ENCODE results near the gene DYNLT2B.
A peak's percentile ranks its signal among the peaks of the same experiment; 100 is the strongest.
"Not testable (repeated sequence)": the region's sequence is repeated elsewhere in the genome, so short reads cannot be mapped to it uniquely, and the experiment has no call there.

DYNLT2B gene

DNA sequence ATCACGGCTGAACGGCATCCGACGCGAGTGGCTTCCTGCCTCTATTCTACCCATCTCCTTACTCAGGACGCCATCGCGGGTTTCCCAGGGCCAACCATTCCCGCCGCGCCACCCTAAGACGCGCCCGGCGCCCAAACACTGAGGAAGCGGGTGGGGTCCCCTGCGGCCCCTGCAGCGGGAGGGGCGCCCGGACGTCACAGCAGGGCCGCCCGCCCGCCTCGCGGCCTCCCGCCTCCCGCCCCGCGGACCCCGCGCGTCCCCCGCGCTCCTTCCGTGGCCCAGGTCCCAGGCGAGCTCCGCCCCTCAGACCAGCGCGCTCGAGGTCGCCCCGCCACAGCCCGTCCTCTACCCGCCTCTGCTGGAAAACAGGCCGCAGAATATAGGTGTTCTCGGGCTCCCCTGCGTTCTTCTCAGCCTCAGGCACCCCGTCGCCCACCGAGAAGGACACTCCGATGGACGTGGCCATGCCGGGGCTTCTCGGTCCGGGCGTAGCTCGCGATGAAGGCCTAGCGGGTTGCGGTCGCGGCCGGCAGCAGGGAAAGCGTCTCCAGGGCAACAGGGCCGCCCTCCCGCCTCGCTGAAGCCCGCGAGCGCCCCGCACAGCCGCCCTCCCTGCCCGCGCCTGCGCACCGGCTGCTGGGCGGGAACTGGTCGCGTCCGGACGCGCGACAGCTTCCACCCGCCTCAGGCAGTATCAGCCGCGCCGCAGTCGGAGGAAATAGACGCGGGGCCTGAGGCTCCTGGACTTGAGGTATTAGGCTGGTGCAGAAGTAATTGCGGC, at the start of gene DYNLT2B:
Gene DYNLT2B (minus strand): TSS at position 554 of the 781 bp plus-strand sequence. CDS start 88 bp downstream, at position 466.
- peak; percentile 78 for DNase-seq

GRCh38 chr3:196365736-196366135, 47.7 kb upstream of the DYNLT2B start:
- DNase-seq, result no peak

GRCh38 chr3:196360586-196360985, 42.5 kb upstream of the DYNLT2B start:
- no peak for DNase-seq

DNA sequence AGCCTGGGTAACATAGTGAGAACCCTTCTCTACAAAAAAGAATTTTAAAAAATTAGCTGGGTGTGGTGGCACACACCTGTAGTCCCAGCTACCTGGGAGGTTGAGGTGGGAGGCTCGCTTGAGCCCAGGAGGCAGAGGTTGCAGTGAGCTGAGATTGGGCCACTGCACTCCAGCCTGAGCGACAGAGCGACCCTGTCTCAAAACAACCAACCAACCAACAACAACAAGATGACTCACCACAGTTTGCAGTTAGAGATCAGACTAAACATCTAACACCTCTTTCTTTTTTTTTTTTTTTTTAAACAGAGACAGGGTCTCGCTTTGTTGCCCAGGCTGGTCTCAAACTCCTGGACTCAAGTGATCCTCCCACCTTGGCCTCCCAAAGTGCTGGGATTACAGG, 40.5 kb upstream of the DYNLT2B start:
- not testable (repeated sequence) for DNase-seq

- no peak for DNase-seq
Measured at GRCh38 chr3:196357905-196358304, 39.9 kb upstream of the DYNLT2B start.

- DNase-seq, result no peak
Measured at GRCh38 chr3:196356556-196356955, 38.5 kb upstream of the DYNLT2B start.

DNA sequence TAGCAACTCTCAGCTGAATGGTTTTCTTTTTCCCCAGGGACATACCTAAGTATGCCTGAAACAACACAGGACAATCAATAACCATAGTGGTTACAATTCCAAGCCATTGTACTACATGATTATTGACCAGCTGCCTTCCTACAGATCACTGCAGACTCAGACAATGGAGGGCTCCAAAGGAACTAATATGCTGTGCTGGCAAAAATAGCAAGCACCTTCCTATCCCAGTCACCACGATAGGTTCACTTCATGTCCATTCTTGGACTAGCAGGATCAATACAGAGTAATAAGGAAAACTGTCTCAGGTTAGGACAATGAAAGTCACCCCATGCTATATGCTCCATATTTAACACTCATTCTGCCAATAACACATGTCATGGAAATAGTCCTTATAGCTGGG, 37.6 kb upstream of the DYNLT2B start:
- no peak for DNase-seq

DNA sequence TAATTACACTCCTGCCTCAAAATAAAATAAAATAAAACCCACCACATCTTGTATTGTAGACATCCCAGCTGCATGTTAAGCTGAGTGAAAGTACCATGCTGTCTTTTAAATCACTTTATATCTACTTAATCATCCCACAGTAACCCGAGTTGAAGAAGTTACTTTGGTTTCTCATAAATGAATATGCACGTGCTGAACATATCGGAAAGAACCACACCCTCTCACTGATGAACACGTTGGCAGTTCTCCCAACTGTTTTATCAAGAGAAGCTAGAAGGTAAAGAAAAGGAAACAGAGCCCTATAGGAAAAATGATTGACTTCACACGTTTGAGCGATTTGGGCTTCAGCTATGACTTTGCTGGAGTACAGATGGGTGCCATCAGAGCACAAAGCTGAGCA, 36.1 kb upstream of the DYNLT2B start:
- DNase-seq, result no peak

DNA sequence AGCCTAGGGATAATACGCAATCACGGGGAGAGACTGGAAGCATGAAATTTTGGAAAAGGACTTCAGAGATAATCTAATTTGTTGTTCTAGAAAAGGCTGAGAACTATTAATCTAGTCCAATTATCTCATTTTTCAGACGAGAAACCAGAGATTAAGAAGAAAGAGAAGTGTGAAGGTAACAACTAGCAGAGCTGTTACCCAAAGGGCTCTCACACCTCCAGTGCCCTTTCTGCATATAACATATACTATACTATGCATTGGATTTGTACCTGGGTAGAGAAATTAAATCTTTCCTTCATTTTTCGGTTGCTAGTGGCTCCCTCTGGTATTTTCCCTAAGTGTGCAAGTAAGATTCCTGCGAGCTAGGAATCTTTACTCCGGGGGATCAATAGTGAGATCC, 33.5 kb upstream of the DYNLT2B start:
- DNase-seq, result no peak

GRCh38 chr3:196350067-196350466, 32.0 kb upstream of the DYNLT2B start:
- no peak for DNase-seq

DNA sequence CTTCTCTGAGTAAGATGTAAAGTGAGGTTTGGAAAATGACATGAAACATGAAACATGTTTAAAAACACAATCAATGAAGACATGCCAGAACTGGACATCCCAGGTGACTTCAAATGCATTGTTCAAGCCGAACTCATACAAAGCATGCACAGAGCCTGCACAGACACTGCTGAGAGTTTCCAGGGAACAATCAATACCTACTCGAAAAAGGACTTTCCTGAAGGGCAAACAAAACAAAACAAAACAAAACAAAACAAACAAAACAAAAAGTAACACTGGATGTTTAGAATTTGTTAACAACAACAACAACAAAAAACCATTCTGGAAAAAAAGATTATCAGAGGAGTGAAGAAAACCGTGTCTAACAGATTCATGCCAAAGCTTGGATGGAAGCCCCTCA, 30.7 kb upstream of the DYNLT2B start:
- DNase-seq, result no peak

DNA sequence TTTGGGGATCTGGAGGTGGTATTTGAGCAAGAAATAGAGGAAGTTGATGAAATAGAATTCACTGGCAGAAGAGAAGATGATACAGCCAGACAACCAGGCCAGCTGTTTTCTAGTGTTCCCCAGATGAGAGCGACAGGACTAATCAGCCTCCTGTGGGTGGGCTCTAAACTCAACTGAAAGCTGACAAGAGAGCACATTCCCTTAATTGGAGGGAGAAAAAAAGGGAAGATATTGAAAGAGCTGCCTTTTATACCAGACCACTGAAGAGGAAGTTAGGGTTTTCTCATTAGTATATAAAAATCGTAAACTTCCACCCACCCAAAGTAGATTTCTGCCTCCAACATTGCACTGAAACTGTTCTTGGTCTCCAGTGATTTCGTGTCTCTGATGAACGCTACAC, 26.6 kb upstream of the DYNLT2B start:
- DNase-seq, result no peak

GRCh38 chr3:196343917-196344316, 25.9 kb upstream of the DYNLT2B start:
- not testable (repeated sequence) for DNase-seq

DNA sequence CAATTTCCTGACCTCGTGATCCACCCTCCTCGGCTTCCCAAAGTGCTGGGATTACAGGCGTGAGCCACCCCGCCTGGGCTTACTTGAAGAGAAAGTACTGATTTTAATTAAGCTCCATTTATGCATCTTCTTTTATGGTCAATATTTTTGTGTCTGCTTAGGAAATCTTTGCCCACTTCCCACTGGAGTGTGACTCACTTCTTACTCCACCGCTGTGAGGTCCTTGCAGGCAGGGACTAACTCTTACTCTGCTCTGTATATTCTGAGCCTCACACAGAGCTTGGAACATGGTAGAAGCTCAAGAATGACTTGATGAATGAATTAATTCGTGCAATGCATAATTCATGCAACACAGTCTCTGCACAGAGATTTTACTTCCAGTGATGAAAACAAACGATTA, 23.1 kb upstream of the DYNLT2B start:
- no peak for DNase-seq

GRCh38 chr3:196340466-196340865, 22.4 kb upstream of the DYNLT2B start:
- no peak for DNase-seq

DNA sequence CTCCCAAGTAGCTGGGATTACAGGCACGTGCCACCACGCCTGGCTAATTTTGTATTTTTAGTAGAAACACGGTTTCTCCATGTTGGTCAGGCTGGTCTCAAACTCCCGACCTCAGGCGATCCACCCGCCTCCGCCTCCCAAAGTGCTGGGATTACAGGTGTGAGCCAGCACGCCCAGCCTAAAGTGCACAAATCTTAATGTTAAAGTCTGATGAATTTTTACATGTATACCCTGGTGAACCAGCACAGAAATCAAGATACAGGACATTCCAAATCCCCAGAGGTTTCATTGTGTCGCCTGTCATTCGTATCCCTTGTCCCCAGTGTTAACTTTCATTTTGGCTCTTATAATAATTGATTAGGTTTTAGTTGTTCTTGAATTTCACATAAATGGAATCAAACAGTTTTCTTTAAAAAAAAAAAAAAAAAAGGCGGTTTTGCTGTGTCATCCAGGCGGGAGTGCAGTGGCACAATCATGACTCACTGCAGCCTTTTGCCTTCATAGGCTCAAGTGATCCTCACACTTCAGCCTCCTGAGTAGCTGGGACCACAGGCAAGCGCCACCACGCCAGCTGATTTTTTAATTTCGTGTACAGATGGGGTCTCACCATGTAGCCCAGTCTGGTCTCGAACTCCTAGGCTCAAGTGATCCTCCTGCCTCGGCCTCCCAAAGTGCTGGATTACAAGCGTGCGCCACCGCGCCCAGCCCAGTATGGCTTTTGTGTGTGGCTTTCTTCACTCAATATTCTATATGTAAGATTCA, 21.6 kb upstream of the DYNLT2B start:
- no peak for DNase-seq

- no peak for DNase-seq
Measured at GRCh38 chr3:196339044-196339443, 21.0 kb upstream of the DYNLT2B start.

- DNase-seq, result peak; percentile 56
Measured at GRCh38 chr3:196336319-196337145, 18.5 kb upstream of the DYNLT2B start.

DNA sequence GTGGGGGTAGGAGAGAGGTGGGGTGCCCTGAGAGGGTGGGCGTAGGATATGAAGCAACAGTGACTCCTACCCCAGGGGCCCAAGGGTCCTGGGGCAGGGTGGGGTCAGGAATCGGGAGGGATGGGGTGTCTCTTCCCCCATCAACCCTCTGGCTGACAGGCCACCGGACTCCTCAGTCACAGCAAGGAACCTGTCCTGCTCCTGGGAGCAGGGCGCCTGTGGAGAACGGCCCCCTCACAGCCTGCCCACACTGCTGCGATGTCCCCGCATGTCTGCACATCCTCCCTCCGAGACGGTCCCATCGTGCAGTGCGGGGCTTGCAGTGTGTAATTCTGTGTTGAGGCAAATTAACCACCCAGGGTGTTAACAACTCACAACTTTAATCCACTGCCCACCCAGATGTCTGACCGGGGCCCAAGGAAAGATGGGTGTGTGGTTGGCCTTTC, 17.5 kb upstream of the DYNLT2B start:
- no peak for DNase-seq

GRCh38 chr3:196334982-196335381, 16.9 kb upstream of the DYNLT2B start:
- no peak for DNase-seq

GRCh38 chr3:196332168-196332567, 14.1 kb upstream of the DYNLT2B start:
- no peak for DNase-seq

- no peak for DNase-seq
Measured at GRCh38 chr3:196327405-196327804, 9.4 kb upstream of the DYNLT2B start.

DNA sequence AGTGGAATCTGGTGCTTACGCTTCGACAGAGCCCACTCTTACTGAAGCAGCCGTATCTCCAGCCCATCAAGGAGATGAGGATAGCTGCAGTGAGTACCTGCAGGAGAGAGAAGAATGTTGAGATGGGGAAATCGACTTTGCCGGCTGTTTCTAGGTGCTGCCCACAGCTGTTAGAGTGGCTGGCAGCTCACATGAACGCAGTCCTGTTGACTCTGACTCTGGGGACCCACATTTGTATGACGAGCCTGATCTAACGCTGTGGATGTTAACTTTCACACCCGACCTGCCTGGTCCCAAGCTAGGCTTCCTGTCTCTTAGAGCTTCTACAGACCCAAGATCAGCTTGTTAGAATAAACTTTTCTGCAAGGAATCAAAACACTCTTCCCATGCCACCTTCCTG, 8.9 kb upstream of the DYNLT2B start:
- DNase-seq, result no peak

All from DMS153 (cell line).